Loucy (cell line): Measurements from ENCODE around the gene PPL.

Experiments
- EZH2phosphoT487 ChIP-seq: fragments of 200-600 bp; IDR thresholded peaks from 2 replicates; pipeline ENCODE4 v1.6.1; 2018; ENCODE audit warnings: antibody characterized with exemption, mild to moderate bottlenecking, moderate library complexity, borderline replicate concordance
- TF ChIP-seq, protein P1 (sequence below): fragments of 200-600 bp; sonication (generic); conservative IDR thresholded peaks from 2 replicates; pipeline ENCODE4 v1.5.1; 2014; ENCODE audit warnings: mild to moderate bottlenecking, antibody characterized with exemption, low read length

DNA sequence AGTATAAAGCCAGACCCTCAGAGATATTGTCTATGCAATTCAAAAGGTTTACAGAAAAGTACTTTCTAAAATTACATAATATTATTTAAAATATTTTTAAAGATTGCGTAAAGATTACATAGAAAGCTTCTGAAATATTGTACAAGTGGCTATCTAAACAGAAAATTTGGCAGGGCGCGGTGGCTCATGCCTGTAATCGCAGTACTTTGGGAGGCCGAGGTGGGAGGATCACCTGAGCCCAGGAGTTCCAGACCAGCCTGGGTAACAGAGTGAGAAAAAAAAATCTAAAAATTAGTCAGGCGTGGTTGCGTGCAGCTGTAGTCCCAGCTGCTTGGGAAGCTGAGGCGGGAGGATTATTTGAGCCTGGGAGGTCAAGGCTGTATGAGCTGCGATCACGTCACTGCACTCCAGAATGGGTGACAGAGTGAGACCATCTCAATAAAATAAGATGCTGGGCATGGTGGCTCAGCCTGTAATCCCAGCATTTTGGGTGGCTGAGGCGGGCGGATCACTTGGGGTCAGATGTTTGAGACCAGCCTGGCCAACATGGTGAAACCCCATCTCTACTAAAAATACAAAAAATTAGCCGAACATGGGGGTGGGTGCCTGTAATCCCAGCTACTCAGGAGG lies 71.6 kb downstream of the PPL start:
- TF ChIP-seq, protein P1, sequence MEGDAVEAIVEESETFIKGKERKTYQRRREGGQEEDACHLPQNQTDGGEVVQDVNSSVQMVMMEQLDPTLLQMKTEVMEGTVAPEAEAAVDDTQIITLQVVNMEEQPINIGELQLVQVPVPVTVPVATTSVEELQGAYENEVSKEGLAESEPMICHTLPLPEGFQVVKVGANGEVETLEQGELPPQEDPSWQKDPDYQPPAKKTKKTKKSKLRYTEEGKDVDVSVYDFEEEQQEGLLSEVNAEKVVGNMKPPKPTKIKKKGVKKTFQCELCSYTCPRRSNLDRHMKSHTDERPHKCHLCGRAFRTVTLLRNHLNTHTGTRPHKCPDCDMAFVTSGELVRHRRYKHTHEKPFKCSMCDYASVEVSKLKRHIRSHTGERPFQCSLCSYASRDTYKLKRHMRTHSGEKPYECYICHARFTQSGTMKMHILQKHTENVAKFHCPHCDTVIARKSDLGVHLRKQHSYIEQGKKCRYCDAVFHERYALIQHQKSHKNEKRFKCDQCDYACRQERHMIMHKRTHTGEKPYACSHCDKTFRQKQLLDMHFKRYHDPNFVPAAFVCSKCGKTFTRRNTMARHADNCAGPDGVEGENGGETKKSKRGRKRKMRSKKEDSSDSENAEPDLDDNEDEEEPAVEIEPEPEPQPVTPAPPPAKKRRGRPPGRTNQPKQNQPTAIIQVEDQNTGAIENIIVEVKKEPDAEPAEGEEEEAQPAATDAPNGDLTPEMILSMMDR, result no peak
- no peak for TF ChIP-seq EZH2phosphoT487
